ENCODE data around the gene UBE2E1. TPM values are rescaled to one million over a fixed set of nuclear protein-coding genes. Genes with fewer than 3 reads are reported as not detected.
A peak's percentile ranks its signal among the peaks of the same experiment; 100 is the strongest.

The UBE2E1 gene
- total RNA-seq, 1 donor from 2014 or later: 124 TPM

GRCh38 chr3:23830869-23831484, 25.2 kb downstream of the UBE2E1 start:
- TF ChIP-seq, protein P1, sequence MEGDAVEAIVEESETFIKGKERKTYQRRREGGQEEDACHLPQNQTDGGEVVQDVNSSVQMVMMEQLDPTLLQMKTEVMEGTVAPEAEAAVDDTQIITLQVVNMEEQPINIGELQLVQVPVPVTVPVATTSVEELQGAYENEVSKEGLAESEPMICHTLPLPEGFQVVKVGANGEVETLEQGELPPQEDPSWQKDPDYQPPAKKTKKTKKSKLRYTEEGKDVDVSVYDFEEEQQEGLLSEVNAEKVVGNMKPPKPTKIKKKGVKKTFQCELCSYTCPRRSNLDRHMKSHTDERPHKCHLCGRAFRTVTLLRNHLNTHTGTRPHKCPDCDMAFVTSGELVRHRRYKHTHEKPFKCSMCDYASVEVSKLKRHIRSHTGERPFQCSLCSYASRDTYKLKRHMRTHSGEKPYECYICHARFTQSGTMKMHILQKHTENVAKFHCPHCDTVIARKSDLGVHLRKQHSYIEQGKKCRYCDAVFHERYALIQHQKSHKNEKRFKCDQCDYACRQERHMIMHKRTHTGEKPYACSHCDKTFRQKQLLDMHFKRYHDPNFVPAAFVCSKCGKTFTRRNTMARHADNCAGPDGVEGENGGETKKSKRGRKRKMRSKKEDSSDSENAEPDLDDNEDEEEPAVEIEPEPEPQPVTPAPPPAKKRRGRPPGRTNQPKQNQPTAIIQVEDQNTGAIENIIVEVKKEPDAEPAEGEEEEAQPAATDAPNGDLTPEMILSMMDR (IDR thresholded peaks at IDR 0.05; ENCODE audit: insufficient read depth, low read length, severe bottlenecking): no peak
- Histone ChIP-seq H3K27me3 (ENCODE audit: control insufficient read depth, insufficient read depth, low read length) (no peaks in the 10 kb centered on the region), H3K4me3 (ENCODE audit: low read depth, low read length) (no peak overlapping the region), H3K36me3 (ENCODE audit: control insufficient read depth, insufficient read depth, low read length) (no peaks in the 10 kb centered on the region)
- DNase-seq (ENCODE audit: low read depth) (peak; percentile 60), FAIRE-seq (no peak)

- no peaks in the 10 kb centered on the region for H3K27me3 ChIP-seq (ENCODE audit: control insufficient read depth, insufficient read depth, low read length)
- TF ChIP-seq, protein P1 (IDR thresholded peaks at IDR 0.05; ENCODE audit: insufficient read depth, low read length, severe bottlenecking): no peak
- H3K4me3 ChIP-seq (ENCODE audit: low read depth, low read length): no peak overlapping the region
- FAIRE-seq (no peak), DNase-seq (ENCODE audit: low read depth) (peak; percentile 66)
- no peaks in the 10 kb centered on the region for H3K36me3 ChIP-seq (ENCODE audit: control insufficient read depth, insufficient read depth, low read length)
Observed at GRCh38 chr3:23831517-23832394, 26.0 kb downstream of the UBE2E1 start.

DNA sequence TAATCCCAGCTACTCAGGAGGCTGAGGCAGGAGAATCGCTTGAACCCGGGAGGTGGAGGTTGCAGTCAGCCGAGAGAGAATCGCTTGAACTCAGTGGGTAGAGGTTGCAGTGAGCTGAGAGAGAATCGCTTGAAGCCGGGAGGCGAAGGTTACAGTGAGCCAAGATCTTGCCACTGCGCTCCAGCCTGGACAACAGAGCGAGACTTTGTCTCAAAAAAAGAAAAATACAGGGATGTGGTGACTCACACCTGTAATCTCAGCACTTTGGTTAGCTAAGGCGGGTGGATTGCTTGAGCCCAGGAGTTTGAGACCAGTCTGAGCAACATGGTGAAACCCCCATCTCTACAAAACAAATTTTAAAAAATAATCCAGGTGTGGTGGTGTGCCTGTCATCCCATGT, 26.8 kb downstream of the UBE2E1 start:
- FAIRE-seq (no peak), DNase-seq (ENCODE audit: low read depth) (no peak)
- Histone ChIP-seq H3K36me3 (ENCODE audit: control insufficient read depth, insufficient read depth, low read length) (no peaks in the 10 kb centered on the region), H3K4me3 (ENCODE audit: low read depth, low read length) (no peak overlapping the region), H3K27me3 (ENCODE audit: control insufficient read depth, insufficient read depth, low read length) (no peaks in the 10 kb centered on the region)
- TF ChIP-seq, protein P1 (IDR thresholded peaks at IDR 0.05; ENCODE audit: insufficient read depth, low read length, severe bottlenecking): no peak

DNA sequence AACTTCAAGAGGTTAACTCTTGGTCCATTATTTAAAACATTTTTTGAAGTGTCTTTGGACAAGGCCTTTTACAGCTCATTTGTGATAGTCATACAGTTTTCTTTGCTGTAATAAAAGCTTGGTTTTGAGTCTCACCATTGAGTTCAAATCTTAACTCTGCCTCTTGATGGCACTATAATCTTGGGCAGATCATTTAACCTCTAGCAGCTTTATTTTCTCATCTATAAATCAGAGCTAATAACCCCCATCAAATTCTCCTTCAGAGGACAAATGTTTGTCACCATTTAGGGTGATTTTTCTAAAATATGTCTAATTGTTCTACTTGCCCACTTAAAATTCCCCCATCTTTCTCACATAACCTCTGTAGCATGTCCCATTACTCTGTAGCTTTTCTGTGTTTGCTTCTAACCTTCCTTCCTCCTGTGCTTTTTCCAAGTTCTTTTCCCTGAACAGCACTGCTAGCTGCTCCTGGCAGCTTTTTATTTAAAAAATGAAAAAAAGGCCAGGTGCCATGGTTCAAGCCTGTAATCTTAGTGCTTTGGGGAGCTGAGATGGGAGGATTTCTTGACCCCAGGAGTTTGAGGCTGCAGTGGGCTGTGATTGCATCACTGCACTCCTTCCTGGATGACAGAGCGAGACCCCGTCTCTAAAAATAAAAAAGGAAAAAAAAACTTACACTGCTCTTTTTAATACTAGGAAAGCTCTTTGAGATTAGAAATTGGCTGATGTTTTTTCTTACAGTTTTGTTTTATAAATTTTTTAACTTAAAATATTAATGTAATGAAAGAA, 28.5 kb downstream of the UBE2E1 start:
- DNase-seq (ENCODE audit: low read depth) (peak; percentile 10), FAIRE-seq (no peak)
- no peaks in the 10 kb centered on the region for H3K36me3 ChIP-seq (ENCODE audit: control insufficient read depth, insufficient read depth, low read length)
- H3K4me3 ChIP-seq (ENCODE audit: low read depth, low read length): no peak overlapping the region
- TF ChIP-seq, protein P1 (IDR thresholded peaks at IDR 0.05; ENCODE audit: insufficient read depth, low read length, severe bottlenecking): no peak
- H3K27me3 ChIP-seq (ENCODE audit: control insufficient read depth, insufficient read depth, low read length): no peaks in the 10 kb centered on the region

DNA sequence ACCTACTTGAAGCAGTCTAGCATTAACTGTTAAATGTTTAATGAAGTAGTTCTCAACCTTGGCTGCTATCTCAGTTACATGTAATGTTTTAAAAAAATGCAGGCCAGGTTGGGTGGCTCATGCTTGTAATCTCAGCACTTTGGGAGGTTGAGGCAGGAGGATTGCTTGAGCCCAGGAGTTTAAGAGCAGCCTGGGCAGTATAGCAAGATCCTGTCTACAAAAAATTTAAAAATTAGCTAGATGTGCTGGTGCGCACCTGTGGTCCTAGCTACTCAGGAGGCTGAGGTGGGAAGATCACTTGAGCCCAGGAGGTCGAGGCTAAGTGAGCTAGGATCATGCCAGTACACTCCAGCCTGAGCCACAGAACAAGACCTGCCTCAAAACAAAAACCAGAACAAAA, 29.3 kb downstream of the UBE2E1 start:
- TF ChIP-seq, protein P1 (IDR thresholded peaks at IDR 0.05; ENCODE audit: insufficient read depth, low read length, severe bottlenecking): no peak
- no peak overlapping the region for H3K4me3 ChIP-seq (ENCODE audit: low read depth, low read length)
- FAIRE-seq (no peak), DNase-seq (ENCODE audit: low read depth) (no peak)
- H3K36me3 ChIP-seq (ENCODE audit: control insufficient read depth, insufficient read depth, low read length): no peaks in the 10 kb centered on the region
- H3K27me3 ChIP-seq (ENCODE audit: control insufficient read depth, insufficient read depth, low read length): no peaks in the 10 kb centered on the region

Data from bronchial epithelial cell (primary cell).